Measurements from ENCODE around the gene USP6. TPM values are rescaled to one million over a fixed set of nuclear protein-coding genes. Genes with fewer than 3 reads are reported as not detected.

Gene USP6
- total RNA-seq, 1 experiment from 2014 or later = 0.20 TPM

DNA sequence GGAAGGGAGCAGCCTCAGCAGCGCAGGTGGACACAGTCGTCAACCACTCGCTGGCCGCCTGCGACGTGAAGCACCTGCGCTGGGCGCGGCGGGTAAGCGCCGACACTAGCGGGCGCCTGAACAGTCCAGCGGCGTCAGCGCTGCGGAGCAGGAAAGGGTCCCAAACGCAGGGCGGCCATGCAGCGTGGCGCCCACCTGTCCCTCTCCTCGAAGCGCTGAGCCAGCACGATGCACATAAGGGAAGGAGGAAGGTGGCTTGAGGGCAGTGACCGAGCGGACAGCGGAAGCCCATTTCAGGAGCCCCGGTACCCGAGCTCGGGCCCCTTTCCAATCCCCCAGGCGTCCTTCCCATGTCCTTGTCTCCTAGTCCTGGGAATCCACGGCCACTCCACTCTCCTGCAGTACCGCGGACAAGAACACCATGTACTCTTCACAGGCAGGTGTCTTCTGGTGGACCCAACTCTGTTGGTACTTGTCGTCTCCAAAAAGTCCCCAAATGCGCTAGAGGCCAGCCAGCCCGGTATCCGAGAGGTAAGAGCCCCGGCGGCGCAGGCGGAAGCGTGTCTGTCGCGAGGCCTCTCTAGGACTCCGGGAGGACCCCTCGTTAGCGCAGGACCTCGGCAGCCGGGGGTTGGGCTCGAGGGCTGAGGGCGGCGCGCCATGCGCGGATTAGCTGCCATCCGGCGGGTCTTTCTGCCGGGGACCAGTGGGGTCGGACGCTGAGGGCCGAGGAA, 18.6 kb upstream of the USP6 start:
- peak; percentile 92 for DNase-seq (ENCODE audit: low spot score)
- CTCF ChIA-PET = interaction anchor here (1.2 kb wide), 1 partner anchor 141 kb away, joined by 3 read pairs; no protein-coding TSS in a partner anchor
- peak; percentile 95 for ATAC-seq
- POLR2A ChIA-PET = interaction anchor here (1.4 kb wide), 1 partner anchor 17 kb away, joined by 3 read pairs; no protein-coding TSS in a partner anchor
- H3K36me3 Mint-ChIP-seq = peaks cover 33% of the 10 kb centered on the region
- peak overlapping the region; percentile 84 for H3K27ac Mint-ChIP-seq
- peaks cover 62% of the 10 kb centered on the region for H3K27me3 Mint-ChIP-seq (ENCODE audit: low read depth)
- H3K4me3 Mint-ChIP-seq = peak overlapping the region; percentile 89
- peaks cover 44% of the 10 kb centered on the region for H3K9me3 Mint-ChIP-seq
- H3K4me1 Mint-ChIP-seq = 0 out of 2 replicates have a peak, but pooled peaks cover 6% of the 10 kb centered on the region
- TF ChIP-seq ZNF423 (CRISPR knock-in tag; IDR thresholded peaks at IDR 0.05) (no peak), ESRRA (CRISPR knock-in tag; IDR thresholded peaks at IDR 0.05; ENCODE audit: borderline replicate concordance) (peak; percentile 98), ZNF121 (CRISPR knock-in tag; IDR thresholded peaks at IDR 0.05) (peak; percentile 96), ZNF512 (CRISPR knock-in tag; IDR thresholded peaks at IDR 0.05; ENCODE audit: borderline replicate concordance) (peak; percentile 89; the same call in 1 of the 2 replicates), CREM (CRISPR knock-in tag; IDR thresholded peaks at IDR 0.05) (peak; percentile 58; the same call in 1 of the 2 replicates), ZBTB21 (CRISPR knock-in tag; IDR thresholded peaks at IDR 0.05; ENCODE audit: borderline replicate concordance) (peak; percentile 96), ZNF532 (CRISPR knock-in tag; IDR thresholded peaks at IDR 0.05; ENCODE audit: borderline replicate concordance) (0 out of 2 replicates have a peak, but pooled peaks have one; percentile 70), MYBL2 (CRISPR knock-in tag; IDR thresholded peaks at IDR 0.05) (peak; percentile 97), SMAD4 (CRISPR knock-in tag; IDR thresholded peaks at IDR 0.05) (peak; percentile 99), SOX15 (CRISPR knock-in tag; IDR thresholded peaks at IDR 0.05) (no peak), RORB (CRISPR knock-in tag; IDR thresholded peaks at IDR 0.05) (no peak), IRF2 (CRISPR knock-in tag; IDR thresholded peaks at IDR 0.05; ENCODE audit: borderline replicate concordance, low read depth) (peak; percentile 93; the same call in 1 of the 2 replicates), ZNF416 (CRISPR knock-in tag; IDR thresholded peaks at IDR 0.05) (no peak), ZNF232 (CRISPR knock-in tag; IDR thresholded peaks at IDR 0.05) (peak; percentile 95), NFYB (CRISPR knock-in tag; conservative IDR thresholded peaks at IDR 0.05; ENCODE audit: low read depth) (peak; percentile 59), FOXJ3 (CRISPR knock-in tag; IDR thresholded peaks at IDR 0.05; ENCODE audit: borderline replicate concordance) (peak; percentile 90), CREB1 (CRISPR knock-in tag; IDR thresholded peaks at IDR 0.05) (peak; percentile 96), PRRX2 (CRISPR knock-in tag; IDR thresholded peaks at IDR 0.05) (no peak), ZNF396 (CRISPR knock-in tag; IDR thresholded peaks at IDR 0.05; ENCODE audit: borderline replicate concordance) (no peak), JUN (CRISPR knock-in tag; IDR thresholded peaks at IDR 0.05) (peak; percentile 99), JAZF1 (CRISPR knock-in tag; IDR thresholded peaks at IDR 0.05) (no peak), TEAD4 (CRISPR knock-in tag; IDR thresholded peaks at IDR 0.05) (peak; percentile 97)
- TF ChIP-seq, protein P1, sequence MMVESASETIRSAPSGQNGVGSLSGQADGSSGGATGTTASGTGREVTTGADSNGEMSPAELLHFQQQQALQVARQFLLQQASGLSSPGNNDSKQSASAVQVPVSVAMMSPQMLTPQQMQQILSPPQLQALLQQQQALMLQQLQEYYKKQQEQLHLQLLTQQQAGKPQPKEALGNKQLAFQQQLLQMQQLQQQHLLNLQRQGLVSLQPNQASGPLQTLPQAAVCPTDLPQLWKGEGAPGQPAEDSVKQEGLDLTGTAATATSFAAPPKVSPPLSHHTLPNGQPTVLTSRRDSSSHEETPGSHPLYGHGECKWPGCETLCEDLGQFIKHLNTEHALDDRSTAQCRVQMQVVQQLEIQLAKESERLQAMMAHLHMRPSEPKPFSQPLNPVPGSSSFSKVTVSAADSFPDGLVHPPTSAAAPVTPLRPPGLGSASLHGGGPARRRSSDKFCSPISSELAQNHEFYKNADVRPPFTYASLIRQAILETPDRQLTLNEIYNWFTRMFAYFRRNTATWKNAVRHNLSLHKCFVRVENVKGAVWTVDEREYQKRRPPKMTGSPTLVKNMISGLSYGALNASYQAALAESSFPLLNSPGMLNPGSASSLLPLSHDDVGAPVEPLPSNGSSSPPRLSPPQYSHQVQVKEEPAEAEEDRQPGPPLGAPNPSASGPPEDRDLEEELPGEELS (CRISPR knock-in tag; IDR thresholded peaks at IDR 0.05) = peak; percentile 99
- TF ChIP-seq, protein P2, sequence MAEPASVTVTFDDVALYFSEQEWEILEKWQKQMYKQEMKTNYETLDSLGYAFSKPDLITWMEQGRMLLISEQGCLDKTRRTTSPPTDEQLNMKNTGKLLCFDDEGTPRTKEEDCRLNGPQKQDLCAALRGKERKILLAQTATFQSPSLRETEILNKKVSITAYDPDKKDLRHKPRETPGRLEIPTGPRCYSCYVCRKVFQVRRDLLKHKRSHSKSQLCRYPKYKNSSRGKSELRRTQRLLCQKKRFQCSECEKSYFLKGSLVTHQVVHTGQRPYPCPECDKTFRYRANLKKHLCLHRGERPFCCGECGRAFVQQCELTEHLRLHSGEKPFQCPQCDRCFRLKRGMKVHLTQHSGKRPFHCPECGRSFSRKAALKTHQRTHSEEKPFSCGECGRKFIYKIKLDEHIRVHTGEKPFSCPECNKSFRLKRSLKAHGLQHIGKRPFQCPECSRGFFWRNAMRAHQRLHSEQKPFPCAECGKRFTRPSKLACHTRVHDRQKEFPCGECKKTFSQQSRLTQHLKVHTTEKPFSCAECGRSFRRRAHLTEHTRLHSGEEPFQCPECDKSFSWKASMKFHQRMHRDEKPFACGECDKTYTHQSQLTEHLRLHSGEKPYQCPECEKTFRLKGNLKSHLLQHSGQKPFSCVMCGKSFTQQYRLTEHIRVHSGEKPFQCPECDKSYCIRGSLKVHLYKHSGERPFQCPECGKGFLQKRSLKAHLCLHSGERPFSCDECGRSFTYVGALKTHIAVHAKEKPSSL (CRISPR knock-in tag; conservative IDR thresholded peaks at IDR 0.05) = no peak
- TF ChIP-seq, protein P3, sequence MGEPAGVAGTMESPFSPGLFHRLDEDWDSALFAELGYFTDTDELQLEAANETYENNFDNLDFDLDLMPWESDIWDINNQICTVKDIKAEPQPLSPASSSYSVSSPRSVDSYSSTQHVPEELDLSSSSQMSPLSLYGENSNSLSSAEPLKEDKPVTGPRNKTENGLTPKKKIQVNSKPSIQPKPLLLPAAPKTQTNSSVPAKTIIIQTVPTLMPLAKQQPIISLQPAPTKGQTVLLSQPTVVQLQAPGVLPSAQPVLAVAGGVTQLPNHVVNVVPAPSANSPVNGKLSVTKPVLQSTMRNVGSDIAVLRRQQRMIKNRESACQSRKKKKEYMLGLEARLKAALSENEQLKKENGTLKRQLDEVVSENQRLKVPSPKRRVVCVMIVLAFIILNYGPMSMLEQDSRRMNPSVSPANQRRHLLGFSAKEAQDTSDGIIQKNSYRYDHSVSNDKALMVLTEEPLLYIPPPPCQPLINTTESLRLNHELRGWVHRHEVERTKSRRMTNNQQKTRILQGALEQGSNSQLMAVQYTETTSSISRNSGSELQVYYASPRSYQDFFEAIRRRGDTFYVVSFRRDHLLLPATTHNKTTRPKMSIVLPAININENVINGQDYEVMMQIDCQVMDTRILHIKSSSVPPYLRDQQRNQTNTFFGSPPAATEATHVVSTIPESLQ (CRISPR knock-in tag; IDR thresholded peaks at IDR 0.05) = no peak
- TF ChIP-seq, protein P4, sequence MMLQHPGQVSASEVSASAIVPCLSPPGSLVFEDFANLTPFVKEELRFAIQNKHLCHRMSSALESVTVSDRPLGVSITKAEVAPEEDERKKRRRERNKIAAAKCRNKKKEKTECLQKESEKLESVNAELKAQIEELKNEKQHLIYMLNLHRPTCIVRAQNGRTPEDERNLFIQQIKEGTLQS (CRISPR knock-in tag; conservative IDR thresholded peaks at IDR 0.05) = peak; percentile 94

Data from WTC11 (cell line).